IPS-20b (cell line): ENCODE data around the gene SLN.

ENCODE experiments used
- H3K27ac ChIP-seq: one replicate; pipeline ENCODE4 v1.5.1; 2013; ENCODE audit warnings: low read length
- H3K27me3 ChIP-seq: 2 replicates; pipeline ENCODE4 v1.6.1; 2013; ENCODE audit warnings: mild to moderate bottlenecking, low read length, inconsistent platforms; ENCODE audit not compliant: insufficient read depth
- H3K36me3 ChIP-seq: 2 replicates; pipeline ENCODE4 v1.6.1; 2013; ENCODE audit warnings: low read depth, mild to moderate bottlenecking, inconsistent platforms, low read length, moderate library complexity; ENCODE audit not compliant: insufficient read depth
- H3K4me1 ChIP-seq: 2 replicates; pipeline ENCODE4 v1.6.1; 2013; ENCODE audit warnings: mild to moderate bottlenecking, control low read depth, inconsistent platforms, low read length, moderate library complexity; ENCODE audit not compliant: insufficient read depth
- H3K4me3 ChIP-seq: 2 replicates; pipeline ENCODE4 v1.5.1; 2013; ENCODE audit warnings: mild to moderate bottlenecking, low read length, inconsistent platforms
- H3K9ac ChIP-seq: 2 replicates; pipeline ENCODE4 v1.6.1; 2013; ENCODE audit warnings: low read depth, mild to moderate bottlenecking, inconsistent platforms, low read length, moderate library complexity
- H3K9me3 ChIP-seq: 2 replicates; pipeline ENCODE4 v1.6.1; 2013; ENCODE audit warnings: mild to moderate bottlenecking, low read depth, low read length, inconsistent platforms; ENCODE audit not compliant: insufficient read depth

Gene SLN

GRCh38 chr11:107659310-107659709 lies 52.5 kb downstream of the SLN start:
- Histone ChIP-seq H3K9ac (no peak overlapping the region), H3K27ac (no peak overlapping the region), H3K4me1 (peaks cover 6% of the 10 kb centered on the region; the same call in 1 of the 2 replicates), H3K36me3 (no peaks in the 10 kb centered on the region), H3K4me3 (no peak overlapping the region), H3K27me3 (no peaks in the 10 kb centered on the region), H3K9me3 (no peaks in the 10 kb centered on the region)
